ENCODE results near the gene NAB2. TPM values are rescaled to one million over a fixed set of nuclear protein-coding genes. Genes with fewer than 3 reads are reported as not detected.

The NAB2 gene
- total RNA-seq, 1 donor from 2014 or later = 32.0 TPM

DNA sequence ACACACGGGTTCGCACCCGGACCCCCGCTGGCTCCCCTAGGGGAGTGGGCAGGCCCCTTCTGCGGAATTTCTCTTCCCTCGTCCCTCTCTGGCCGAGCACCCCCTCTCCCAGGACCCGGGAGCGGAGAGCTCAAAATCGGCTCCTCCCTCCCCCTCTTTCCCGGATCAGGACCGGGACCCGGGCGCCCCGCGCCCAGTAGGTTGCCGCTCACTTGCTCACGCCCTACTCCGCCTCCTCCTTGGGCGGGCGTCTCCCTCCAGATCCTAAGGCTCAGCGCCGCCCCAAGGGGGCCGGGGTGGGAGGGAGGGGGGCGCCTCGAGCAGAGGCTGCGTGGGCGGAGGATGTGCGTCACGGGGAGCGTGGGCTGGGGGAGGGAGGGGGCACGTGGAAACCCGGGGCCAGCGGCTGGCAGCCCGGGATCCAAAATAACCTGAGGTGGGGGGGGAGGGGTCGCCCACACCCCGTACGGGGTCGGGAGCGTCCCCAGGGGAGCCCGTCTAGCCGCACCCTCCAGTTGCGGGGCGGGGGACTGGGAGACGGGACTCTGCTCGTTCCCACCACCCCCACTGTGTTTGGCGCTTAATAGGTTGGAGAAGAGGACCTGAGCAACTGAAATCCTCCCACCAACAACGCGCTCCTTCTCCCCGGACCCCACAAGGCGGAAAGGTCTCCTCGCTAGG lies 1.8 kb upstream of the NAB2 start:
- H3K27me3 ChIP-seq (ENCODE audit: control insufficient read depth, insufficient read depth, low read length) = no peaks in the 10 kb centered on the region
- DNase-seq (ENCODE audit: low read depth) = no peak
- H3K36me3 ChIP-seq (ENCODE audit: control insufficient read depth, insufficient read depth, low read length) = peaks cover under 1% of the 10 kb centered on the region
- TF ChIP-seq, protein P1, sequence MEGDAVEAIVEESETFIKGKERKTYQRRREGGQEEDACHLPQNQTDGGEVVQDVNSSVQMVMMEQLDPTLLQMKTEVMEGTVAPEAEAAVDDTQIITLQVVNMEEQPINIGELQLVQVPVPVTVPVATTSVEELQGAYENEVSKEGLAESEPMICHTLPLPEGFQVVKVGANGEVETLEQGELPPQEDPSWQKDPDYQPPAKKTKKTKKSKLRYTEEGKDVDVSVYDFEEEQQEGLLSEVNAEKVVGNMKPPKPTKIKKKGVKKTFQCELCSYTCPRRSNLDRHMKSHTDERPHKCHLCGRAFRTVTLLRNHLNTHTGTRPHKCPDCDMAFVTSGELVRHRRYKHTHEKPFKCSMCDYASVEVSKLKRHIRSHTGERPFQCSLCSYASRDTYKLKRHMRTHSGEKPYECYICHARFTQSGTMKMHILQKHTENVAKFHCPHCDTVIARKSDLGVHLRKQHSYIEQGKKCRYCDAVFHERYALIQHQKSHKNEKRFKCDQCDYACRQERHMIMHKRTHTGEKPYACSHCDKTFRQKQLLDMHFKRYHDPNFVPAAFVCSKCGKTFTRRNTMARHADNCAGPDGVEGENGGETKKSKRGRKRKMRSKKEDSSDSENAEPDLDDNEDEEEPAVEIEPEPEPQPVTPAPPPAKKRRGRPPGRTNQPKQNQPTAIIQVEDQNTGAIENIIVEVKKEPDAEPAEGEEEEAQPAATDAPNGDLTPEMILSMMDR (IDR thresholded peaks at IDR 0.05; ENCODE audit: insufficient read depth, low read length, poor library complexity, severe bottlenecking) = no peak
- peak overlapping the region; percentile 52 for H3K4me3 ChIP-seq (ENCODE audit: low read depth, low read length)

DNA sequence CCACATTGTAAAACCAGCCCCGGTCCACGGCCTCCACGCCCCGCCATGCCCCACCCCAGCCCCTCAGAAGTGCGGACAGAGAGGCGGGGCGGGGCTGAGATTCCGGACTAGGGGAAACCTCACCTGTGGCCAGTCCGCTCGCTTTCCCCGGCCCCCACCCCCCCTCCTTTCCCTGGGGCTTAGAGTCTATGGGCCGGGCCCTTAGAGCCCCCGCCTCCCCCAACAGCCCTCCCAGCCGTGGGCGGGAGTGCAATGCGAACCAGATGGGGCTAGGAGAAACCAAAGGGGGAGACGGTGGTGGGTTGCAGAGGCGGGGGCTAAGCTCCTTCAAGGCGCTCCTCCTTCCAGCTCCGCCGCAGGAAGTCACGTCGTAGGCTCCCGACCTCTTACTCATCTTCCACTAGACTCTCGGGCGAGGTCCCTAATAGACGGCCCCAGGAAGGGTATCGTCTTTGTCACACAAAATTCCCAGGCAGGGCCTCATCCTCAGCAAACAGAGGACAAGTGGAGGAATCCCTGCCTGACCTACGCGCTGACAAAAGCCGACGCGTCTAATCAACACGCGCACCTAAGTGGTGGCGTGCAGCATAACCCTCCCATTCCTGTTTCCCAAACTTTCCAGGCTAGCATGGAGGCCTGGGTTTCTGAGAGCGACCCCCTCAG lies 1.1 kb upstream of the NAB2 start:
- DNase-seq (ENCODE audit: low read depth) = peak; percentile 80
- Histone ChIP-seq H3K36me3 (ENCODE audit: control insufficient read depth, insufficient read depth, low read length) (peaks cover 3% of the 10 kb centered on the region), H3K27me3 (ENCODE audit: control insufficient read depth, insufficient read depth, low read length) (no peaks in the 10 kb centered on the region), H3K4me3 (ENCODE audit: low read depth, low read length) (peak overlapping the region; percentile 52)
- TF ChIP-seq, protein P1 (IDR thresholded peaks at IDR 0.05; ENCODE audit: insufficient read depth, low read length, poor library complexity, severe bottlenecking) = no peak

- H3K4me3 ChIP-seq (ENCODE audit: low read depth, low read length) = peak overlapping the region; percentile 80
- peaks cover 3% of the 10 kb centered on the region for H3K36me3 ChIP-seq (ENCODE audit: control insufficient read depth, insufficient read depth, low read length)
- DNase-seq (ENCODE audit: low read depth) = no peak
- TF ChIP-seq, protein P1 (IDR thresholded peaks at IDR 0.05; ENCODE audit: insufficient read depth, low read length, poor library complexity, severe bottlenecking) = no peak
- no peaks in the 10 kb centered on the region for H3K27me3 ChIP-seq (ENCODE audit: control insufficient read depth, insufficient read depth, low read length)
Observed at GRCh38 chr12:57089271-57090245, 644 bp downstream of the NAB2 start.

GRCh38 chr12:57090490-57090889 lies 1.6 kb downstream of the NAB2 start:
- Histone ChIP-seq H3K36me3 (ENCODE audit: control insufficient read depth, insufficient read depth, low read length) (peaks cover 3% of the 10 kb centered on the region), H3K27me3 (ENCODE audit: control insufficient read depth, insufficient read depth, low read length) (no peaks in the 10 kb centered on the region), H3K4me3 (ENCODE audit: low read depth, low read length) (peak overlapping the region; percentile 80)
- TF ChIP-seq, protein P1 (IDR thresholded peaks at IDR 0.05; ENCODE audit: insufficient read depth, low read length, poor library complexity, severe bottlenecking) = no peak
- DNase-seq (ENCODE audit: low read depth) = no peak

- no peak for DNase-seq (ENCODE audit: low read depth)
- TF ChIP-seq, protein P1 (IDR thresholded peaks at IDR 0.05; ENCODE audit: insufficient read depth, low read length, poor library complexity, severe bottlenecking) = no peak
- Histone ChIP-seq H3K27me3 (ENCODE audit: control insufficient read depth, insufficient read depth, low read length) (no peaks in the 10 kb centered on the region), H3K4me3 (ENCODE audit: low read depth, low read length) (peak overlapping the region; percentile 80), H3K36me3 (ENCODE audit: control insufficient read depth, insufficient read depth, low read length) (peaks cover 3% of the 10 kb centered on the region)
Observed at GRCh38 chr12:57090924-57091637, 2.2 kb downstream of the NAB2 start.

Measured in kidney epithelial cell (primary cell).